ENCODE results near the gene NRROS. TPM values are rescaled to one million over a fixed set of nuclear protein-coding genes. Genes with fewer than 3 reads are reported as not detected.

Gene NRROS
- total RNA-seq, 1 donor from 2014 or later: not detected

DNA sequence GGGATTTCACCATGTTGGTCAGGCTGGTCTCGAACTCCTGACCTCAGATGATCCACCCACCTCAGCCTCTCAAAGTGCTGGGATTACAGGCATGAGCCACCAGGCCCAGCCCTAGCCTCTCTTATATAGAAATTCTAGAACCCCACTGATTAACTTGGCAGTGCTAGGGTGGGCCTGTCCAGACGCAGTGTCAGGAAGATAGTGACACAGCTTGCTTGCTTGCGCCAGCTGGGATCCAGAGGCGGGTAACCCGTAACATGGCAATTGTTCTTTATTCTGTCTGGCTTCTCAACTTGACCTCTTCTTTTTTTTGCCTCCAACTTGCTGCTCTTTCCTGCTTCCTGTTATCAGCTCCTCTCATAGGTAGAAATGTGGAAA is 56.3 kb downstream of the NRROS start:
- DNase-seq (ENCODE audit: low read depth) (no peak), FAIRE-seq (no peak)
- H3K27me3 ChIP-seq (ENCODE audit: control insufficient read depth, insufficient read depth, low read length): no peaks in the 10 kb centered on the region
- no peak overlapping the region for H3K4me3 ChIP-seq (ENCODE audit: low read depth, low read length)
- TF ChIP-seq, protein P1, sequence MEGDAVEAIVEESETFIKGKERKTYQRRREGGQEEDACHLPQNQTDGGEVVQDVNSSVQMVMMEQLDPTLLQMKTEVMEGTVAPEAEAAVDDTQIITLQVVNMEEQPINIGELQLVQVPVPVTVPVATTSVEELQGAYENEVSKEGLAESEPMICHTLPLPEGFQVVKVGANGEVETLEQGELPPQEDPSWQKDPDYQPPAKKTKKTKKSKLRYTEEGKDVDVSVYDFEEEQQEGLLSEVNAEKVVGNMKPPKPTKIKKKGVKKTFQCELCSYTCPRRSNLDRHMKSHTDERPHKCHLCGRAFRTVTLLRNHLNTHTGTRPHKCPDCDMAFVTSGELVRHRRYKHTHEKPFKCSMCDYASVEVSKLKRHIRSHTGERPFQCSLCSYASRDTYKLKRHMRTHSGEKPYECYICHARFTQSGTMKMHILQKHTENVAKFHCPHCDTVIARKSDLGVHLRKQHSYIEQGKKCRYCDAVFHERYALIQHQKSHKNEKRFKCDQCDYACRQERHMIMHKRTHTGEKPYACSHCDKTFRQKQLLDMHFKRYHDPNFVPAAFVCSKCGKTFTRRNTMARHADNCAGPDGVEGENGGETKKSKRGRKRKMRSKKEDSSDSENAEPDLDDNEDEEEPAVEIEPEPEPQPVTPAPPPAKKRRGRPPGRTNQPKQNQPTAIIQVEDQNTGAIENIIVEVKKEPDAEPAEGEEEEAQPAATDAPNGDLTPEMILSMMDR (IDR thresholded peaks at IDR 0.05; ENCODE audit: insufficient read depth, low read length, severe bottlenecking): no peak
- no peaks in the 10 kb centered on the region for H3K36me3 ChIP-seq (ENCODE audit: control insufficient read depth, insufficient read depth, low read length)

DNA sequence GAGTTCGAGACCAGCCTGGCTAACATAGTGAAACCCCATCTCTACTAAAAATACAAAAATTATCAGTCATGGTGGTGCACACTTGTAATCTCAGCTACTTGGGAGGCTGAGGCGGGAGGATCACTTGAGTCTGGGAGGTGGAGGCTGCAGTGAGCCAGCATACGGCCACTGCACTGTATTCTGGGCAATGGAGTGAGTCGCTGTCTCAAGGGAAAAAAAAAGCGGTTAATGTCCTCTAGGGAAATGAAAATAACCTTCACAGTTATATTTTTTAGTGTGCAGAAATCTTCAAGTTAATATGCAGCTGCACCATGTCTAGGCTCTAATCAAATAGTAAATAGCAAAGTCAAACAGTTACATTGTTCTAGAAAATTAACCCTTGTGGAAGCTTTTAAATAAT is 57.8 kb downstream of the NRROS start:
- Histone ChIP-seq H3K36me3 (ENCODE audit: control insufficient read depth, insufficient read depth, low read length) (no peaks in the 10 kb centered on the region), H3K4me3 (ENCODE audit: low read depth, low read length) (no peak overlapping the region), H3K27me3 (ENCODE audit: control insufficient read depth, insufficient read depth, low read length) (no peaks in the 10 kb centered on the region)
- TF ChIP-seq, protein P1 (IDR thresholded peaks at IDR 0.05; ENCODE audit: insufficient read depth, low read length, severe bottlenecking): no peak
- DNase-seq (ENCODE audit: low read depth) (no peak), FAIRE-seq (no peak)

DNA sequence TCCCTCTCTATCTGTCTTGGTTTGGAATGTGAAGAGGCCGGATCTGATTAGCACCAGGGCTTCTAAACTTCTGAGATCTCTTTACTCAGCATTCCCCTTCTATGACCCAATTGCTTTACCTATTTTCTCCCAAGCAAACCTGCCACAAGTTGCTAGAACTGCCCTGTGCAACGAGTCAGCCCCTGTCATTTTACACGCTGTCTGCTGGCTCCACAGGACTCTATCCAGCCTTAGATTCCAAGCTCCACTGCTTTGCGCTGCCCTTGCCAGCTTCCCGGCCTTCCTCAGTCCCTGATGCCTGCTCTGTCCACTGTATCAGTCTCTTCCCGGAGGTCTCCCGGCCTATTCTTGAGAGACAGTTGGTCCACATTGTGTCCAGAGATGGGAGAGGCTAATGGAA is 60.3 kb downstream of the NRROS start:
- DNase-seq (ENCODE audit: low read depth): no peak
- no peaks in the 10 kb centered on the region for H3K27me3 ChIP-seq (ENCODE audit: control insufficient read depth, insufficient read depth, low read length)
- H3K36me3 ChIP-seq (ENCODE audit: control insufficient read depth, insufficient read depth, low read length): no peaks in the 10 kb centered on the region
- no peak for FAIRE-seq
- TF ChIP-seq, protein P1 (IDR thresholded peaks at IDR 0.05; ENCODE audit: insufficient read depth, low read length, severe bottlenecking): no peak
- no peak overlapping the region for H3K4me3 ChIP-seq (ENCODE audit: low read depth, low read length)

DNA sequence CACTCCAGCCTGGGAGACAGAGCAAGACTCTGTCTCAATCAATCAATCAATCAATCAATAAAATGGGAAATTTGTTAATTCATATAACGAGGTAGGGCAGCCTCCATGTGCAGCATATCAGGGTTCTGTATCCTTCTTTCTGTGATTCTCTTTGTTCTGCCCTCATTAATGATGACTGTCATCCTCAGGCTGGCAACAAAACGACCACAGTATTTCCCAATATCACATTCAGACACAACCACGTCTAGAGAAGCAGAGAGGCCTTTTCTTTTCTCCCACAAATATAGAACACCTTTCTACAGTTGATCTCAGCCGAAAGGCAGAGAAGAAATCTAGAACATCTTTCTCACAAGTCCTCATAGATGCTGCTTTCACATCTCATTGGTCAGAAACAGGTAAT is 61.3 kb downstream of the NRROS start:
- DNase-seq (ENCODE audit: low read depth) (no peak), FAIRE-seq (no peak)
- Histone ChIP-seq H3K27me3 (ENCODE audit: control insufficient read depth, insufficient read depth, low read length) (no peaks in the 10 kb centered on the region), H3K36me3 (ENCODE audit: control insufficient read depth, insufficient read depth, low read length) (no peaks in the 10 kb centered on the region), H3K4me3 (ENCODE audit: low read depth, low read length) (no peak overlapping the region)
- TF ChIP-seq, protein P1 (IDR thresholded peaks at IDR 0.05; ENCODE audit: insufficient read depth, low read length, severe bottlenecking): no peak

DNA sequence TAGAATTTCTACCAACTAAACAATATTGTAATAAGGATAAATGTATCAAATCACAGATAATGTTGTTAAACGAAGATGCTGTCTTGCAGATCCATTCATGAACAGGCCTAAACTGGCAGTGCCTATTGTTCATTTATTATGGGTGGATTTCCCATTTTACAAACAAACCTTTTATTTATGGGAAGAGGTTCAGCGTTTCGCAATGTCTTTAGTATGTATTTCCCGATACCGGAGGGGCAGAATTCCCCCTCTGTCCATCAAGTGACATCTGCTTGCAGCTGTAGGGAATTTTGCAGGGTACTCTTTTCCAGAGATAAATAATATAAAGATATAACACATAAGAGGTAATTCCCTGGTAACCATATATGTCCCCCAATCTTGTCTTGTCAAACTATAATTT is 66.8 kb downstream of the NRROS start:
- Histone ChIP-seq H3K36me3 (ENCODE audit: control insufficient read depth, insufficient read depth, low read length) (no peaks in the 10 kb centered on the region), H3K27me3 (ENCODE audit: control insufficient read depth, insufficient read depth, low read length) (no peaks in the 10 kb centered on the region), H3K4me3 (ENCODE audit: low read depth, low read length) (no peak overlapping the region)
- DNase-seq (ENCODE audit: low read depth) (no peak), FAIRE-seq (no peak)
- TF ChIP-seq, protein P1 (IDR thresholded peaks at IDR 0.05; ENCODE audit: insufficient read depth, low read length, severe bottlenecking): no peak

DNA sequence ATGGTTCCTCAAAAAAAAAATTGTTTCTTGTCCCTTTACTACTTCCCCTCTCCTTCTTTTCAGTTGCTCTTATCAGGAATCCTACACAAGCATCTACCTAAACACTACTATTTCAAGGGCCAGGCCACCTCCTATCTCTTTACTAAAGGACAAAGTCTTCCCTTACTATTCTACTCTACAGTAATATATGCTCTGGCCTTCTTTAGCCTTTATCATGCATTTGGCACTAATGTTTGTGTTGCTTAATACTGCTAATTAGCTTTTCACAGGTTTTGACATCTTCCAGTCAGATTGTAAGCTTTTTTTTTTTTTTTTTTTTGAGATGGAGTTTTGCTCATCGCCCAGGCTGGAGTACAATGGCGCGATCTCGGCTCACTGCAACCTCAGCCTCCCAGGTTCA is 67.2 kb downstream of the NRROS start:
- FAIRE-seq: no peak

More for the DNA sequence above, 67.2 kb downstream of the NRROS start:
- Histone ChIP-seq H3K4me3 (ENCODE audit: low read depth, low read length) (no peak overlapping the region), H3K27me3 (ENCODE audit: control insufficient read depth, insufficient read depth, low read length) (no peaks in the 10 kb centered on the region), H3K36me3 (ENCODE audit: control insufficient read depth, insufficient read depth, low read length) (no peaks in the 10 kb centered on the region)
- TF ChIP-seq, protein P1 (IDR thresholded peaks at IDR 0.05; ENCODE audit: insufficient read depth, low read length, severe bottlenecking): no peak
- DNase-seq (ENCODE audit: low read depth): no peak
